GM21526 (cell line): ENCODE measurements around the gene VCX2.
"Not testable (repeated sequence)": the region's sequence is repeated elsewhere in the genome, so short reads cannot be mapped to it uniquely, and the experiment has no call there.

Source experiments
- ATAC-seq: cut with Tn5 transposase; IDR thresholded peaks from one replicate; pipeline ENCODE4 v1.9.1; 2021; ENCODE audit warnings: moderate library complexity; ENCODE audit not compliant: unreplicated experiment, low FRiP score

The VCX2 gene

DNA sequence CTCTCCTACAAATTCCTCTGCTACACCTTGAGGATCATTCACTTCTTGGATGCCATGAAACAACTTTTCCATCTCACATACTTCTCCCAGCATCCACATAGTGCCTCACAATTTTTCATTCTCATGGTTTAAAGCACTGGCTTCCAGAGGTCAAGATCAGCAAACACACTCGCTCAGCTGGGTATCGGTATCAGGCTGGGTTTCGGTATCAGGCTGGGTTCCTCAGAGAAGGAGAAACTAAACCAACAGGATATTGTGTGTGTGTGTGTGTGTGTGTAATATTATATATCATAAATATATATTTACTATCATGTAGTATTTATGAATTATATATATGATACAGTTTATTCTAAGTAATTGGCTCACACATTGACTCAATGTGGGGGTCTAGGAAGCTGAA, at the start of gene VCX2:
Gene VCX2 (minus strand): TSS at position 99 of the 400 bp plus-strand sequence. CDS start 624 bp downstream, outside the sequence.
- ATAC-seq: not testable (repeated sequence)

GRCh38 chrX:8204943-8205342, 33.9 kb upstream of the VCX2 start:
- no peak for ATAC-seq

DNA sequence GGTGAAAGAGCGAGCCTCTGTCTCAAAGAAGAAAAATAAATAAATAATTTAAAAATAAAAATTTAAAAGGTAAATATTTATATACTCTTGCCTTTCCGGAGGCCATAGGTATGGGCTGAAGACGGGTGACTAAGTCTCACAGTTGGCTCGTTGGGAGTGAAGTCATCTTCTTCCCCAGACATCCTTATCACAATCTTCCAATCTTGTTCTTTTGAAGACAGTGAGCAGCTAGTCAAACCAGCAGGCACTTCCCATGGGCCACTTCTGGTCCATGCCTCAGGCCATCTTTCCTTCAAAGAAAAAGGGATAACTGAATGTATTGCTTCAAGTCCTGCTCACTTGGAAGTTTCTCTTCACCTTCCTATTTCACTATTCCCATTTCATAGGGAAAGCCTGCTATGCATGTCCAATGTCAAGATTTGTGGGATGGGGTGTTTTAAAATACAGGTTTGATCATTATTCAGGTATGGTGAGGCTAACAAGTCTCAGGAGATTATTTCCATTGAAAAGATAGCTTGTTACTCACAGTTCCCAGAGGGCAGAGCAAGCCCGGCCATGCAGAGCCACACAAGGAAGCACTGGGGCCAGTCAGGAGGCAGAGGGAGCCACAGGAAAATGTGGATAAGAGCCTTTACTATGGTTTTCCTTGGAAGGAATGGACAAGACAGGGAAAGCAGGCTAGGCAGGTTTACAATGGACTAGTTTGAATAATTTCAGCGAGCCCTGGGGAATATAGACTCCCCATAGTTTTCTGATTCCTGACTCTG, 33.3 kb upstream of the VCX2 start:
- no peak for ATAC-seq

GRCh38 chrX:8201896-8202331, 30.8 kb upstream of the VCX2 start:
- no peak for ATAC-seq

- no peak for ATAC-seq
Measured at GRCh38 chrX:8196776-8197175, 25.7 kb upstream of the VCX2 start.

- ATAC-seq: no peak
Measured at GRCh38 chrX:8194216-8194615, 23.1 kb upstream of the VCX2 start.

GRCh38 chrX:8192276-8192675, 21.2 kb upstream of the VCX2 start:
- ATAC-seq: no peak

DNA sequence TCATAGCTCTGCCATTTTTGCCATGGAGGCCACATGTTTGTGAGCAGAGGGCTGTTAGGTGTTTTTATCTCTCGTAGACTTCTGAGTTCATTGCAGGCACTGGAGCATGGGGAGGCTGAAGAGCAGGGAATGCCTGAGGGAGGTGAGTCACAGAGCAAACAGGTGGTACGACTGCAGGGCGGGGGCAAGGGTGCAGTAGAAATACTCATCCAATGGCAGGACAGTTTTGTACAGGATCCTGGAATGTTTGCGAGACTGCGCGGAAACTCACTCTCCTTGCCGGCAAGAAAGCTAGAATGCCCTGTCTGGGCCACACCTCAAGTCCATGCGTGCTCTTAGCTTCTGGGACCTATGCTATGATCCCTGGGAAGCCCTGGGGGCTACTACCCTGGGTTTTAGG, 20.0 kb upstream of the VCX2 start:
- ATAC-seq: no peak

DNA sequence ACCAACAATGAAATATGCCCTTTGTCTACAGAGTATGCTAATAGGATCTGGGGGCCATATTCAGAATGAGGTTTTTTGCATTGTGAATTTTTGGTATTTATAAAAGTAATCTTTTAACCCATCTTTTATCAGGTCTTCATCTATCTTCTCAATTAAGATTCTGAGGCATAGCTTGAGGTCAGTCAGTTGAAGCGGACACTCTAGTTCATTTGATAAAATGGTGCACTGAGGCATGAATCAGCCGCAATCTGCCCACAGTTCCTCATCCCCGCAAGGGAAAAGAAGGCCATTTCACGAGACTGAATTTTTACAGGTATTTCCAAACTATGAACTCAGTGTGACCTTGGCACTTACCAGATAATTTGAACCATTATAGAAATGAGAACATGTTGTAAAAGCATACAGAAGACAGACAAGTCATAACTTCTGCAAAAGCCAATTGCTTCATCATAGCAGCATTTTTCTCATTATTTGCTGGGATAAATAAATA, 19.3 kb upstream of the VCX2 start:
- no peak for ATAC-seq

DNA sequence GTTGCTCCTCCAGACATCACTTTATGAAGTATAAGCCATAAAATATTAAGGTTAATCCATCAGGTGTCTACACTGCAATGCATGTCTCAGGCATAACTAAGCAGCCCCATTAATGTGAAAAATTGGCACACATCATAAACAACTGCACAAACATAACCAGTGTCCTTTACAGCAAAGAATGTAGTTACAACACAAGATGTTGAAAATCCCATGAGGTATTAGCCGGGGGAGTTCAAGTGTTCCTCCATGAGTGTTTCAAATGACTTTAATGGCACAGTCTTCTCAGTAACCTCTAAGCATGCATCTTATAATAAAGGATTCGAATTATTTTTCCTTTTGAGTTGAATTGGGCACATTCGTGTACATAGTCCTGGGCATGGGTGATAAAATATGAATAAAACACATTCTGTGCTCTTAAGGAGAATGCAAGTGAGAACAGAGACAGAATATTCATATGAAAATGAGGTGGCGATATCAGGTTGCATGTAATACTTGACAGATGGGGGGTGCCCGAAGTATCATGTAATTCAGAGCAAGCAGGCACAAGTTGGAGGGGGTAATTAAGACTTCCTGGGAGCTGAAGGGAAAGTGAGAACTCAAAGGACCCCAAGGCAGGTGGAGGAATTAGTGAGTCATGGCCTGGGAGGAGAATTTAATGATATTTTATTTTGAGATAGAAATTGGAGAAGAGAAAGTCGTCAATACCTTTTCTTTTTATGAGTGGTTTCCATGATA, 18.2 kb upstream of the VCX2 start:
- no peak for ATAC-seq

DNA sequence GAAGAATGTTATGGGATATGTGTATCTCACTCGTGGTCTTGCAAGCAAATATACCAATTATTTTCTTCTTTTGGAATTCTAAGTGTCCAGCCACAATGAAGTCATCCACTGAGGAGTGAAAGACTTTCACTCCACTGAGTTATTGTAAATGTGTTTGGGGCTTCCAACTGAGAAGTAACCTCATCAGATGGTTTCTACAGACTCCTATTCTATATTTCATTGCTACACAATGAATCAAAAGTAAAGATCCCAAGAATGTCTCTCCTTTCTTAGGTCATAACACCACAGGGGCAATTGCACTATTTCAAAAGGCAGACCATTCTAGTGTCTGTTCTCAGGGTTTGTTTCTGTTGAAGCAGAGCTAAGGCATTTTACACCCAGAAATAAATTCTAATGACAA, 12.3 kb upstream of the VCX2 start:
- ATAC-seq: no peak

DNA sequence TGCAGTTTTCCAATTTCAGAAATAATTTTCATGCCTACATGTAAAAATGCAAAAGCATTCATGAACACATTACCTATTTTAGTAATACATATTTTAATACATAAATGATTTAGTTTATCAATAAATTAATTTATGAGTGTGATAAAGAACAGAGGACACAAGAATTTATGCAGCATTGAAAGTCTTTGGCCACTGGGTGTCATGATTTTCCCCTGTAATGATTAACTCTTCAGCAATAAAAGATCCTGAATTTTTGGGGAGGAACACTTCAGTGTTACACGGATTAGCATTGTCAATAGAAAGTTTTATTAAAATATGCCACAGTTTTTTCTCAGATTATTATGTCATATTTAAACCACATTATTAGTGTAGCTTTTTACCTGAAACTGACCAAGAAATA, 8.6 kb upstream of the VCX2 start:
- no peak for ATAC-seq

- not testable (repeated sequence) for ATAC-seq
Measured at GRCh38 chrX:8154011-8154410, 17.1 kb downstream of the VCX2 start.

- no peak for ATAC-seq
Measured at GRCh38 chrX:8147226-8147625, 23.8 kb downstream of the VCX2 start.

DNA sequence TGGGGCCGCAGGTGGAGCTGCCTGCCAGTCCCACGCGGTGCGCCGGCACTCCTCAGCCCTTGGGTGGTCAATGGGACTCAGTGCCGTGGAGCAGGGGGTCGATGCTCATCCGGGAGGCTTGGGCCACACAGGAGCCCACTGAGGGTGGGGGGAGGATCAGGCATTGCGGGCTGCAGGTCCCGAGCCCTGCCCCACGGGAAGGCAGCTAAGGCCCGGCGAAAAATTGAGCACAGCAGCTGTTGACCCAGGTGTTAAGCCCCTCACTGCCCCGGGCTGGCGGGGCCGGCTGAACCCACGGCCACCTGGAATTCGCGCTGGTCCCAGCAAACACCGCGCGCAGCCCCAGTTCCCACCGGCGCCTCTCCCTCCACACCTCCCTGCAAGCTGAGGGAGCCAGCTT, 26.1 kb downstream of the VCX2 start:
- no peak for ATAC-seq

- no peak for ATAC-seq
Measured at GRCh38 chrX:8141896-8142295, 29.2 kb downstream of the VCX2 start.

DNA sequence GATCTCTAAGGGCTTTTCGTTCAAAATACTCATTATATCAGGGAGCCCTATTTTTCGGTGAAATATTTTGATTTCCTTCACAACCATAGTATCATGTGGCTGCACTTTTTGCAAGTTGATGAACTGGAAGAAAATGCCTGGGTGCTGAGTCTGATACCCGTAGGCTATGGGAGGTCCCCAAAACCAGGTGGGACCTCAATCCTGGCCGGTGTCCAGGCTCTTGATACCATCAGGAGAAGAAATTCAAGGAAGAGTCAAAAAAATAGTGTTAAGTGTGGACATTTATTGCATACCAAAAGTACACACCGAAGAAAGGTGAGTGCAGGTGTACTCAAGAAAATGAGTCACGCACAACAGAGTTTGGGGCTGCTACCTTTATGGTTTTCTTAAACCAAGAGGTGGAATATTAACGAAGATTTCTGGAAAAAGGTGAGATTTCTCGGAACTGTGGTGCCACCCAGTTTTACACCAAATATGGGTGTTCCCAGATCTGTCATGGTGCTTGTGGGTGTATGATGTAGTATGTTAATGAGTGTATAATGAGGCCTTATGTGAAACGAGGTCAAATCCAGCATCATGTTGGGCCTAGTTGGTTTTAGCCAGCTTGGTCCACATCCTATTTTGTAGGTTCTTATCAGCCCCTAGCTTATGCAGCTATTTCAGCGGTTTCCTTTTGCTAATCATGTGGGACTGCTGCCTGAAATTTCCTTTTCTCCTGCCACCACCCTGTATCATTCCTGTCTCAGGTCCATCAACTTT, 29.9 kb downstream of the VCX2 start:
- ATAC-seq: no peak

DNA sequence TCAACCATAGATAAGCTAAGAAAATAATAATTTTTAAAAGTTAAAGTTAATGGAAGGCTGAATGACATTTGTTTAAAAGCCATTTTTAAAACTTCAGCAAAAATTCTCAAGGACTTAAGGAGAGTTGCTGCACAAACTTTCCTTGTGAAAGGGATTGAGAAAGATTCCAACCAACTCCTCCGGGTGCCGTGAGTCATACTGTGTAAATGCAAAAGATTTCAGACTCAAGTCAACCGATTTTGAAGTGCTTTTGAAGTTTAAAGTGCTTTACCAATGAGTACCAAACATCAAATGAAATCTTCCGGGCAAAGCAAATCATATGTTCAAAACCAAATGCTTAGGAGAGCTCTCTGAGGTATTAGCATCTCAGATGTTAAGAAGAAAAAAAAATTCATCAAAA, 31.4 kb downstream of the VCX2 start:
- no peak for ATAC-seq

DNA sequence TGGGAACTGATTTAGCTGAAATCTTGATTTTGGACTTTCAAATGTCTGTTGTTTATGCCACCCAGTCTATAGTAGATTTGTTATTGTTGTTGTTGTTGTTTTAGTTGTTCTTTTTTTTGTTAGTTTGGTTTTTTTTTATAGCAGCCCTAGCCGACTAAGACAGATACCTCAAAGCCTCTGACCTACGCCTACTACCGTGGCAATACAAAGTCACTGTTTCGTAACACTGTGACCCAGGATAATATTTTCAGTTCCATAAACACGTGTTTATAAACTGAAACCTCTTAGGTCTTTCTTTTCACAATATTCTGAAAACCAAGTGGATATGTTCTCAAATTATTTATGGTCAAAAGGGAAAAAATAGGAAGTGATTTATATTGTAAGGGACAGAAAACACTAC, 32.8 kb downstream of the VCX2 start:
- ATAC-seq: no peak

GRCh38 chrX:8126648-8127047, 44.4 kb downstream of the VCX2 start:
- ATAC-seq: no peak

- ATAC-seq: no peak
Measured at GRCh38 chrX:8126092-8126491, 45.0 kb downstream of the VCX2 start.
